Neural cell (in vitro differentiated cells): ENCODE data around the gene MLST8. TPM values are rescaled to one million over a fixed set of nuclear protein-coding genes. Genes with fewer than 3 reads are reported as not detected.

Source experiments
- H2AFZ ChIP-seq: fragments of 200-600, 300-800 bp; sonication (generic), shearing (Covaris generic); 2 replicates; pipeline ENCODE4 v1.6.0; 2014; ENCODE audit warnings: low read depth, mild to moderate bottlenecking, antibody characterized with exemption, low read length, moderate library complexity
- H3F3A ChIP-seq: fragments of 200-600 bp; shearing (Covaris generic); 2 replicates; pipeline ENCODE4 v1.6.1; 2016; ENCODE audit warnings: mild to moderate bottlenecking, moderate library complexity, mixed read lengths, antibody characterized with exemption, low read length; ENCODE audit not compliant: insufficient read depth, poor library complexity, severe bottlenecking
- H3K27ac ChIP-seq: fragments of 200-600, 300-800 bp; sonication (generic), shearing (Covaris generic); 2 replicates; pipeline ENCODE4 v1.5.1; 2014; ENCODE audit warnings: mild to moderate bottlenecking, low read length, moderate library complexity
- H3K27me3 ChIP-seq: fragments of 300-800, 200-600 bp; sonication (generic), shearing (Covaris generic); 2 replicates; pipeline ENCODE4 v1.6.0; 2014; ENCODE audit warnings: mild to moderate bottlenecking, low read depth, low read length, moderate library complexity; ENCODE audit not compliant: insufficient read depth
- H3K36me3 ChIP-seq: fragments of 300-800, 200-600 bp; sonication (generic), shearing (Covaris generic); 2 replicates; pipeline ENCODE4 v1.5.1; 2014; ENCODE audit warnings: mild to moderate bottlenecking, antibody characterized with exemption, low read length, moderate library complexity; ENCODE audit not compliant: insufficient read depth
- H3K4me2 ChIP-seq: fragments of 300-800, 200-600 bp; sonication (generic), shearing (Covaris generic); 2 replicates; pipeline ENCODE4 v1.6.0; 2014; ENCODE audit warnings: mild to moderate bottlenecking, low read length
- H3K4me3 ChIP-seq: fragments of 300-800, 200-600 bp; sonication (generic), shearing (Covaris generic); 2 replicates; pipeline ENCODE4 v1.5.1; 2014; ENCODE audit warnings: mild to moderate bottlenecking, low read length, moderate library complexity
- H3K79me2 ChIP-seq: fragments of 200-600 bp; shearing (Covaris generic); replicated peaks from 2 replicates; pipeline ENCODE4 v1.6.0; 2014; ENCODE audit warnings: mild to moderate bottlenecking, low read length, moderate library complexity; ENCODE audit not compliant: insufficient read depth
- H3K9ac ChIP-seq: fragments of 300-800, 200-600 bp; sonication (generic), shearing (Covaris generic); 2 replicates; pipeline ENCODE4 v1.6.1; 2016; ENCODE audit warnings: mild to moderate bottlenecking, low read length, mixed read lengths
- H3K9me2 ChIP-seq: fragments of 200-600 bp; shearing (Covaris generic); 2 replicates; pipeline ENCODE4 v1.6.1; 2016; ENCODE audit warnings: mild to moderate bottlenecking, low read length, mixed read lengths; ENCODE audit not compliant: insufficient read depth
- H3K9me3 ChIP-seq: fragments of 200-600, 300-800 bp; sonication (generic), shearing (Covaris generic); 2 replicates; pipeline ENCODE4 v1.6.1; 2016; ENCODE audit warnings: mild to moderate bottlenecking, mixed run types, low read length, moderate library complexity, mixed read lengths
- H4K20me1 ChIP-seq: fragments of 200-600 bp; shearing (Covaris generic); 2 replicates; pipeline ENCODE4 v1.6.1; 2016; ENCODE audit warnings: mild to moderate bottlenecking, mixed run types; ENCODE audit not compliant: insufficient read depth
- EP300 ChIP-seq: fragments of 450-650 bp; conservative IDR thresholded peaks from 2 replicates; pipeline ENCODE4 v1.6.1; 2014; ENCODE audit warnings: antibody characterized with exemption, mild to moderate bottlenecking, moderate library complexity; ENCODE audit not compliant: poor library complexity, severe bottlenecking
- EZH2 ChIP-seq: fragments of 200-600, 300-800 bp; shearing (Covaris generic), sonication (generic); IDR thresholded peaks from 2 replicates; pipeline ENCODE4 v1.6.1; 2014; ENCODE audit warnings: antibody characterized with exemption, low read length, borderline replicate concordance, mild to moderate bottlenecking; ENCODE audit not compliant: insufficient read depth, poor library complexity, severe bottlenecking
- MXI1 ChIP-seq: fragments of 450-650 bp; conservative IDR thresholded peaks from 2 replicates; pipeline ENCODE4 v1.6.1; 2014; ENCODE audit warnings: antibody characterized with exemption, mild to moderate bottlenecking; ENCODE audit not compliant: poor library complexity, severe bottlenecking
- POLR2AphosphoS5 ChIP-seq: IDR thresholded peaks from 2 replicates; pipeline ENCODE4 v1.6.1; 2012
- RAD21 ChIP-seq: fragments of 450-650 bp; conservative IDR thresholded peaks from 2 replicates; pipeline ENCODE4 v1.6.1; 2014; ENCODE audit warnings: antibody characterized with exemption, mild to moderate bottlenecking, moderate library complexity
- SMC3 ChIP-seq: fragments of 450-650 bp; conservative IDR thresholded peaks from 2 replicates; pipeline ENCODE4 v1.6.1; 2014; ENCODE audit warnings: antibody characterized with exemption, mild to moderate bottlenecking, moderate library complexity; ENCODE audit not compliant: poor library complexity
- TAF1 ChIP-seq: IDR thresholded peaks from 2 replicates; pipeline ENCODE4 v1.6.1; 2012; ENCODE audit warnings: low read depth
- polyA plus RNA-seq: library from polyadenylated mRNA; depleted of rRNA; stranded (reverse); fragments of >200 nt; gene quantifications from 2 replicates; pipeline ENCODE4 v1.2.3, GENCODE V29; 2014
- TF ChIP-seq, protein P1 (sequence below): IDR thresholded peaks from 2 replicates; pipeline ENCODE4 v1.6.1; 2012; ENCODE audit warnings: borderline replicate concordance
- TF ChIP-seq, protein P2 (sequence below): fragments of 450-650 bp; IDR thresholded peaks from 2 replicates; pipeline ENCODE4 v1.5.1; 2014; ENCODE audit warnings: antibody characterized with exemption, mild to moderate bottlenecking, moderate library complexity; ENCODE audit not compliant: poor library complexity, severe bottlenecking

Gene MLST8
- polyA plus RNA-seq, 1 donor from 2014 or later, result 13.5 TPM

DNA sequence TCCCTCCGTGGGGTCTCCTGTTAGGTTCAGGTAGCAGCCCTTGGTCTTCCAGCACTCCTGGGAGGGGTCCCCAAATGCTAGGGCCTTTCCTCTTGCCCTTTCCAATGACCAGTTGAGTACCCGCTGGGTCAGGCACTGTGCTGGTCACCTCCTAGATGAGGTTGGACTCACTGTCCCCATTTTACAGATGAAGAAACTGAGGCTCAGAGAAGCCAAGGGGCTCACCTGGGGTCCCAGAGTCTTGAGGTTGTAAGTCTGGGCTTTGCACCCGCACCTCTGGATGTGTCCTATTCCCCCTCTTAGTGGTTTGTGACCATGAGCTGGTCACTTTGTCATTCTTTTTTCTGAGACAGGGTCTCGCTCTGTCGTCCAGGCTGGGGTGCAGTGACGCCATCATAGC, 7.5 kb upstream of the MLST8 start:
- no peak overlapping the region for H2AFZ ChIP-seq
- no peak overlapping the region for H3K9ac ChIP-seq
- H3F3A ChIP-seq, result no peaks in the 10 kb centered on the region
- no peak overlapping the region for H3K27ac ChIP-seq
- no peaks in the 10 kb centered on the region for H4K20me1 ChIP-seq
- H3K79me2 ChIP-seq, result peaks cover 2% of the 10 kb centered on the region
- H3K4me3 ChIP-seq, result no peak overlapping the region
- no peaks in the 10 kb centered on the region for H3K9me2 ChIP-seq
- no peak for TF ChIP-seq SMC3
- TF ChIP-seq, protein P1, sequence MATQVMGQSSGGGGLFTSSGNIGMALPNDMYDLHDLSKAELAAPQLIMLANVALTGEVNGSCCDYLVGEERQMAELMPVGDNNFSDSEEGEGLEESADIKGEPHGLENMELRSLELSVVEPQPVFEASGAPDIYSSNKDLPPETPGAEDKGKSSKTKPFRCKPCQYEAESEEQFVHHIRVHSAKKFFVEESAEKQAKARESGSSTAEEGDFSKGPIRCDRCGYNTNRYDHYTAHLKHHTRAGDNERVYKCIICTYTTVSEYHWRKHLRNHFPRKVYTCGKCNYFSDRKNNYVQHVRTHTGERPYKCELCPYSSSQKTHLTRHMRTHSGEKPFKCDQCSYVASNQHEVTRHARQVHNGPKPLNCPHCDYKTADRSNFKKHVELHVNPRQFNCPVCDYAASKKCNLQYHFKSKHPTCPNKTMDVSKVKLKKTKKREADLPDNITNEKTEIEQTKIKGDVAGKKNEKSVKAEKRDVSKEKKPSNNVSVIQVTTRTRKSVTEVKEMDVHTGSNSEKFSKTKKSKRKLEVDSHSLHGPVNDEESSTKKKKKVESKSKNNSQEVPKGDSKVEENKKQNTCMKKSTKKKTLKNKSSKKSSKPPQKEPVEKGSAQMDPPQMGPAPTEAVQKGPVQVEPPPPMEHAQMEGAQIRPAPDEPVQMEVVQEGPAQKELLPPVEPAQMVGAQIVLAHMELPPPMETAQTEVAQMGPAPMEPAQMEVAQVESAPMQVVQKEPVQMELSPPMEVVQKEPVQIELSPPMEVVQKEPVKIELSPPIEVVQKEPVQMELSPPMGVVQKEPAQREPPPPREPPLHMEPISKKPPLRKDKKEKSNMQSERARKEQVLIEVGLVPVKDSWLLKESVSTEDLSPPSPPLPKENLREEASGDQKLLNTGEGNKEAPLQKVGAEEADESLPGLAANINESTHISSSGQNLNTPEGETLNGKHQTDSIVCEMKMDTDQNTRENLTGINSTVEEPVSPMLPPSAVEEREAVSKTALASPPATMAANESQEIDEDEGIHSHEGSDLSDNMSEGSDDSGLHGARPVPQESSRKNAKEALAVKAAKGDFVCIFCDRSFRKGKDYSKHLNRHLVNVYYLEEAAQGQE, result no peak
- TF ChIP-seq POLR2AphosphoS5, result no peak
- no peak for TF ChIP-seq TAF1
- TF ChIP-seq EP300, result no peak
- no peak for TF ChIP-seq EZH2
- TF ChIP-seq MXI1, result no peak
- no peak for TF ChIP-seq RAD21
- TF ChIP-seq, protein P2, sequence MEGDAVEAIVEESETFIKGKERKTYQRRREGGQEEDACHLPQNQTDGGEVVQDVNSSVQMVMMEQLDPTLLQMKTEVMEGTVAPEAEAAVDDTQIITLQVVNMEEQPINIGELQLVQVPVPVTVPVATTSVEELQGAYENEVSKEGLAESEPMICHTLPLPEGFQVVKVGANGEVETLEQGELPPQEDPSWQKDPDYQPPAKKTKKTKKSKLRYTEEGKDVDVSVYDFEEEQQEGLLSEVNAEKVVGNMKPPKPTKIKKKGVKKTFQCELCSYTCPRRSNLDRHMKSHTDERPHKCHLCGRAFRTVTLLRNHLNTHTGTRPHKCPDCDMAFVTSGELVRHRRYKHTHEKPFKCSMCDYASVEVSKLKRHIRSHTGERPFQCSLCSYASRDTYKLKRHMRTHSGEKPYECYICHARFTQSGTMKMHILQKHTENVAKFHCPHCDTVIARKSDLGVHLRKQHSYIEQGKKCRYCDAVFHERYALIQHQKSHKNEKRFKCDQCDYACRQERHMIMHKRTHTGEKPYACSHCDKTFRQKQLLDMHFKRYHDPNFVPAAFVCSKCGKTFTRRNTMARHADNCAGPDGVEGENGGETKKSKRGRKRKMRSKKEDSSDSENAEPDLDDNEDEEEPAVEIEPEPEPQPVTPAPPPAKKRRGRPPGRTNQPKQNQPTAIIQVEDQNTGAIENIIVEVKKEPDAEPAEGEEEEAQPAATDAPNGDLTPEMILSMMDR, result no peak
- no peaks in the 10 kb centered on the region for H3K9me3 ChIP-seq
- H3K4me2 ChIP-seq, result no peak overlapping the region
- no peaks in the 10 kb centered on the region for H3K36me3 ChIP-seq
- peaks cover 3% of the 10 kb centered on the region for H3K27me3 ChIP-seq

DNA sequence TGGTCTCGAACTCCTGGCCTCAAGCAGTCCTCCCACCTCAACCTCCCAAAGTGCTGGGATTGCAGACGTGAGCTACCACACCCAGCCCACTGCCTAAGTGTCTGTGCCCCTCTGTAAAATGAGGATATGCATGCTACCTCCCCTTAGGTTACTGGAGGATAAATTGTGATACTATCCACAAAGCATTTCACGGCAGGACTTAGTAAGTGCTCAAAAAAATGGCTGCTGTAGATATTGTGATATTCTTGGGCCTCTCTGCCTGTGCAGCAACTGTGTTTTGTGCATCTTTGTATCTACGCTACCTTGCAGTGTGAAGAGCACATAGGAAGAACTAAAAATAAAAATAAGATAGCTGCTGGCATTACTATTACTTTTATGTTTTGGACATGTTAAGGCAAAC, 7.0 kb upstream of the MLST8 start:
- H3K9me3 ChIP-seq, result no peaks in the 10 kb centered on the region
- H3K4me2 ChIP-seq, result no peak overlapping the region
- peaks cover 2% of the 10 kb centered on the region for H3K79me2 ChIP-seq
- H3K4me3 ChIP-seq, result no peak overlapping the region
- no peak overlapping the region for H2AFZ ChIP-seq
- H4K20me1 ChIP-seq, result no peaks in the 10 kb centered on the region
- H3K9ac ChIP-seq, result no peak overlapping the region
- H3K36me3 ChIP-seq, result no peaks in the 10 kb centered on the region
- H3K9me2 ChIP-seq, result no peaks in the 10 kb centered on the region
- no peak overlapping the region for H3K27ac ChIP-seq
- H3F3A ChIP-seq, result no peaks in the 10 kb centered on the region
- TF ChIP-seq EZH2 (no peak), TAF1 (no peak), EP300 (no peak), RAD21 (no peak), MXI1 (no peak), POLR2AphosphoS5 (no peak), SMC3 (no peak)
- TF ChIP-seq, protein P2, result no peak
- TF ChIP-seq, protein P1, result no peak
- H3K27me3 ChIP-seq, result peaks cover 3% of the 10 kb centered on the region
